ENCODE results near the gene ULBP1. TPM values are rescaled to one million over a fixed set of nuclear protein-coding genes. Genes with fewer than 3 reads are reported as not detected.

Gene ULBP1
- total RNA-seq: 0.72 TPM
- polyA plus RNA-seq (ENCODE audit: insufficient read depth, low read depth, low replicate concordance): 0.47 TPM
- long read RNA-seq, donor 1: 0 reads
- long read RNA-seq, donor 2: 0 reads
- long read RNA-seq, donor 3: 0 reads
- long read RNA-seq, donor 4: 0 reads
- long read RNA-seq, donor 5: 0 reads
- long read RNA-seq, donor 6: 0 reads
- long read RNA-seq, donor 7, partial matches to known transcripts: 0 of 1 reads
- long read RNA-seq, donor 7, other reads (novel, unspliced or antisense): 1 of 1 reads
- long read RNA-seq, donor 8: 0 reads
- long read RNA-seq, donor 9: 0 reads
- long read RNA-seq, donor 10: 0 reads

- no peak for FAIRE-seq
- Histone ChIP-seq H3K4me1 (ENCODE audit: control insufficient read depth in 2 of 3, insufficient read depth in 2 of 3, low read depth in 1 of 3, low read length in 3 of 3) (peaks cover 0 to 20% (median 6%) of the 10 kb centered on the region in 3 donors), H3K36me3 (ENCODE audit: control insufficient read depth in 2 of 3, insufficient read depth in 3 of 3, low read length in 3 of 3) (no peaks in the 10 kb centered on the region), H3K4me3 (ENCODE audit: low read length in 3 of 3) (peak within 1 kb of the TSS; percentile 33 to 59 (median 42)), H3K27me3 (ENCODE audit: control insufficient read depth, insufficient read depth, low read length) (peaks cover 40% of the 10 kb centered on the region), H3K9ac (ENCODE audit: low read length in 3 of 3) (peak within 1 kb of the TSS in 1 of 3 donors; percentile 19), H3K9me3 (ENCODE audit: control insufficient read depth in 2 of 3, insufficient read depth in 1 of 3, low read length in 3 of 3) (no peaks in the 10 kb centered on the region), H3K27ac (ENCODE audit: low read depth in 2 of 2, low read length in 2 of 2) (no peak within 1 kb of the TSS)
- peak; percentile 76 to 95 (median 80) for DNase-seq
- intact Hi-C loops (cut with DNase I): no loop called here
- no peak for TF ChIP-seq CTCF (IDR thresholded peaks at IDR 0.05; ENCODE audit: borderline replicate concordance, extremely low read depth, insufficient read depth)
These were observed at the start of gene ULBP1 for GRCh38 chr6:149963462-149964307. Gene ULBP1, plus strand, starts transcription at chr6:149963943. Its CDS starts 107 bp downstream, at chr6:149964050.

- intact Hi-C loops (cut with DNase I): no loop called here
- DNase-seq (peak in 1 of 5 donors; percentile 35), FAIRE-seq (no peak)
- no peak overlapping the region for H3K27ac ChIP-seq (ENCODE audit: low read depth in 2 of 2, low read length in 2 of 2)
- H3K9ac ChIP-seq (ENCODE audit: low read length in 3 of 3): no peak overlapping the region
- no peak for TF ChIP-seq CTCF (IDR thresholded peaks at IDR 0.05; ENCODE audit: borderline replicate concordance, extremely low read depth, insufficient read depth)
- H3K36me3 ChIP-seq (ENCODE audit: control insufficient read depth in 2 of 3, insufficient read depth in 3 of 3, low read length in 3 of 3): no peaks in the 10 kb centered on the region
- no peaks in the 10 kb centered on the region for H3K27me3 ChIP-seq (ENCODE audit: control insufficient read depth, insufficient read depth, low read length)
- H3K9me3 ChIP-seq (ENCODE audit: control insufficient read depth in 2 of 3, insufficient read depth in 1 of 3, low read length in 3 of 3): no peaks in the 10 kb centered on the region
- no peak overlapping the region for H3K4me3 ChIP-seq (ENCODE audit: low read length in 3 of 3)
- H3K4me1 ChIP-seq (ENCODE audit: control insufficient read depth in 2 of 3, insufficient read depth in 2 of 3, low read depth in 1 of 3, low read length in 3 of 3): no peaks in the 10 kb centered on the region
These were observed 47.5 kb upstream of the ULBP1 start for GRCh38 chr6:149915970-149916865.

- Histone ChIP-seq H3K9me3 (ENCODE audit: control insufficient read depth in 2 of 3, insufficient read depth in 1 of 3, low read length in 3 of 3) (no peaks in the 10 kb centered on the region), H3K4me1 (ENCODE audit: control insufficient read depth in 2 of 3, insufficient read depth in 2 of 3, low read depth in 1 of 3, low read length in 3 of 3) (no peaks in the 10 kb centered on the region), H3K27me3 (ENCODE audit: control insufficient read depth, insufficient read depth, low read length) (no peaks in the 10 kb centered on the region), H3K9ac (ENCODE audit: low read length in 3 of 3) (no peak overlapping the region), H3K36me3 (ENCODE audit: control insufficient read depth in 2 of 3, insufficient read depth in 3 of 3, low read length in 3 of 3) (no peaks in the 10 kb centered on the region), H3K27ac (ENCODE audit: low read depth in 2 of 2, low read length in 2 of 2) (no peak overlapping the region), H3K4me3 (ENCODE audit: low read length in 3 of 3) (no peak overlapping the region)
- intact Hi-C loops (cut with DNase I): no loop called here
- FAIRE-seq: no peak
- no peak for TF ChIP-seq CTCF (IDR thresholded peaks at IDR 0.05; ENCODE audit: borderline replicate concordance, extremely low read depth, insufficient read depth)
- DNase-seq: no peak
These were observed 46.1 kb upstream of the ULBP1 start for GRCh38 chr6:149917679-149918078.
